SU-DHL-6 (cell line): ENCODE measurements around the gene IKZF5.
A peak's percentile ranks its signal among the peaks of the same experiment; 100 is the strongest.

Source experiments
- H2AFZ ChIP-seq: fragments of 200-600 bp; sonication (generic); 2 replicates; pipeline ENCODE4 v1.6.1; 2014; ENCODE audit warnings: low read depth, mild to moderate bottlenecking, moderate library complexity, mixed read lengths, antibody characterized with exemption, low read length; ENCODE audit not compliant: severe bottlenecking
- H3F3A ChIP-seq: fragments of 200-600 bp; shearing (Covaris generic); 2 replicates; pipeline ENCODE4 v1.6.0; 2016; ENCODE audit warnings: antibody characterized with exemption, mild to moderate bottlenecking; ENCODE audit not compliant: insufficient read depth
- H3K27ac ChIP-seq: fragments of 200-600 bp; sonication (generic); 2 replicates; pipeline ENCODE4 v1.5.1; 2016; ENCODE audit warnings: low read depth, mild to moderate bottlenecking, low read length, moderate library complexity, mixed read lengths
- H3K27me3 ChIP-seq: fragments of 200-600 bp; sonication (generic), shearing (Covaris generic); 2 replicates; pipeline ENCODE4 v1.6.0; 2014; ENCODE audit warnings: mild to moderate bottlenecking, low read length
- H3K36me3 ChIP-seq: fragments of 200-600 bp; sonication (generic); 2 replicates; pipeline ENCODE4 v1.6.1; 2014; ENCODE audit warnings: mild to moderate bottlenecking, low read length, mixed read lengths
- H3K4me2 ChIP-seq: fragments of 300-600, 200-600 bp; shearing (Covaris generic), sonication (generic); 2 replicates; pipeline ENCODE4 v1.6.0; 2014; ENCODE audit warnings: low read length, low read depth, mild to moderate bottlenecking; ENCODE audit not compliant: poor library complexity, severe bottlenecking
- H3K4me3 ChIP-seq: fragments of 200-600 bp; sonication (generic); 2 replicates; pipeline ENCODE4 v1.5.1; 2014; ENCODE audit warnings: antibody characterized with exemption, low read length, mild to moderate bottlenecking, mixed read lengths; ENCODE audit not compliant: insufficient read depth, poor library complexity, severe bottlenecking
- H3K79me2 ChIP-seq: fragments of 200-600 bp; sonication (generic); 2 replicates; pipeline ENCODE4 v1.6.1; 2014; ENCODE audit warnings: mild to moderate bottlenecking, low read length, moderate library complexity; ENCODE audit not compliant: insufficient read depth
- H3K9ac ChIP-seq: fragments of 200-600 bp; sonication (generic); 2 replicates; pipeline ENCODE4 v1.7.0; 2014; ENCODE audit warnings: mild to moderate bottlenecking, low read length
- H3K9me2 ChIP-seq: fragments of 200-600 bp; sonication (generic); replicated peaks from 2 replicates; pipeline ENCODE4 v1.6.1; 2014; ENCODE audit warnings: low read length; ENCODE audit not compliant: insufficient read depth
- H3K9me3 ChIP-seq: fragments of 200-600 bp; sonication (generic); 2 replicates; pipeline ENCODE4 v1.6.1; 2014; ENCODE audit warnings: low read length, mixed read lengths; ENCODE audit not compliant: insufficient read depth
- H4K20me1 ChIP-seq: fragments of 200-600 bp; sonication (generic); 2 replicates; pipeline ENCODE4 v1.6.1; 2014; ENCODE audit warnings: low read depth, mild to moderate bottlenecking, antibody characterized with exemption, low read length, moderate library complexity, mixed read lengths
- CTCF ChIP-seq: fragments of 200-600 bp; sonication (generic); IDR thresholded peaks from one replicate; pipeline ENCODE4 v1.5.1; 2017; ENCODE audit warnings: antibody characterized with exemption, mild to moderate bottlenecking, low read length, moderate library complexity; ENCODE audit not compliant: insufficient read depth, poor library complexity, severe bottlenecking
- EZH2phosphoT487 ChIP-seq: fragments of 200-600 bp; sonication (generic), shearing (Covaris generic); conservative IDR thresholded peaks from 2 replicates; pipeline ENCODE4 v1.6.1; 2018; ENCODE audit warnings: mild to moderate bottlenecking, antibody characterized with exemption, low read length, moderate library complexity, mixed read lengths

Gene IKZF5

DNA sequence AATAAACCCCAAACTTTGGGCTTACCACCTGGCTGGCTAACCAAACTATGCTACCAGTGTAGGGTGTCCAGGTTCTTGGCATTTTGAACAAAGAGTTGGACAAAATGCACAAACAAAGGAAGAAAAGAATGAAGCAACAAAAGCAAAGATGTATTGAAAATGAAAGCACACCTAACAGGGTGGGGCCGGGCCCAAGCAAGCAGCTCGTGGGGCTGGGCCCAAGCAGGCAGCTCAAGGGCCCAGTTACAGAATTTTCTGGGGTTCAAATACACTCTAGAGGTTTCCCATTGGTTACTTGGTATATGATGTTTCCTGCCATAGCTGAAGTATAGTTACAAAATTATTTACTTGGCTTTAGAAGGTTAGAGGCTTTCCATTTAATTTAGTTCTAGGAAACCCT lies 15.9 kb upstream of the IKZF5 start:
- no peaks in the 10 kb centered on the region for H4K20me1 ChIP-seq
- no peaks in the 10 kb centered on the region for H3K9me2 ChIP-seq
- H3K36me3 ChIP-seq: no peaks in the 10 kb centered on the region
- H3K9me3 ChIP-seq: no peaks in the 10 kb centered on the region
- H3K27ac ChIP-seq: no peak overlapping the region
- TF ChIP-seq CTCF (no peak), EZH2phosphoT487 (no peak)
- no peak overlapping the region for H3K4me3 ChIP-seq
- H3F3A ChIP-seq: no peaks in the 10 kb centered on the region
- H3K79me2 ChIP-seq: no peaks in the 10 kb centered on the region
- H3K4me2 ChIP-seq: no peak overlapping the region
- H2AFZ ChIP-seq: no peak overlapping the region
- H3K9ac ChIP-seq: no peak overlapping the region
- no peaks in the 10 kb centered on the region for H3K27me3 ChIP-seq

- no peak overlapping the region for H3K4me2 ChIP-seq
- no peak overlapping the region for H2AFZ ChIP-seq
- no peak overlapping the region for H3K27ac ChIP-seq
- H3K4me3 ChIP-seq: no peak overlapping the region
- no peak for TF ChIP-seq EZH2phosphoT487
- TF ChIP-seq CTCF: peak; percentile 44
- H3K79me2 ChIP-seq: no peaks in the 10 kb centered on the region
- H3K27me3 ChIP-seq: no peaks in the 10 kb centered on the region
- no peaks in the 10 kb centered on the region for H3K9me3 ChIP-seq
- H3F3A ChIP-seq: no peaks in the 10 kb centered on the region
- H3K9ac ChIP-seq: no peak overlapping the region
- no peaks in the 10 kb centered on the region for H3K36me3 ChIP-seq
- H3K9me2 ChIP-seq: no peaks in the 10 kb centered on the region
- no peaks in the 10 kb centered on the region for H4K20me1 ChIP-seq
Observed at GRCh38 chr10:123021517-123021916, 12.9 kb upstream of the IKZF5 start.

DNA sequence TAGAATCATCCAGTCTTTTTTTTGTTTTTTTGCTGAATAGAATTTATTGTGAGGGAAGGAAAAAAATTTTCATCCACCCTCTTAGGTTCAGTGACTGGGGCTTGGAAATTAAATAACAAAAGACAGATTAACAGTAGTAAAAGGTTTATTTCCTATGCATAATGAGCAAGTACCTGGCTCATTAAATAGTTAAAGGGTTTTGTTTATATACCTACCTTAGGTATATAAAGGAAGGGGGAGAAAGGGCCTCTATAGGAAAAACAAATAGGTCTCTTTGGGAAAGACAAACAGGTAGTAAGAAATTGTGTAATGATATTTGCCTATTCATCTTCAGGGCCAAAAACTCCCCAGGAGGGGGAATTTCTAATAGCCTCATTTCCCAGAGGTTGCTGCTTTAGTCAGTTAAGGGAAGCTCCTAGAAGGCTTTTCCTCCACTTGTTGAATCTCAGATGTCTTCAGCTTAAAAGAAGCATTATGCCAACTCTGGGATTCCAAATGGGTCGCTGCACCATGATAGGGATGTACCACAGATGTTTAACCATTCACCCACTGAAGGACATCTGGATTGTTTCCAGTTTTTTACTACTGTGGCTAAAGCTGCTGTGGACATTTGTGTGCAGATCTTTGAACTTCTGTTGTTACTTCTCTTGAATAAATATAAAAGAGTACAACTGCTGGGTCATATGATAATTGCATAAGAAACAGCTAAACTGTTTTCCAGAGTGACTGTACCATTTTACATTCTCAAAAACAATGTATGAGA lies 11.5 kb upstream of the IKZF5 start:
- no peaks in the 10 kb centered on the region for H3K36me3 ChIP-seq
- no peak overlapping the region for H3K4me3 ChIP-seq
- H3K9me2 ChIP-seq: no peaks in the 10 kb centered on the region
- H3K79me2 ChIP-seq: no peaks in the 10 kb centered on the region
- no peak overlapping the region for H3K4me2 ChIP-seq
- no peaks in the 10 kb centered on the region for H3K27me3 ChIP-seq
- no peaks in the 10 kb centered on the region for H3K9me3 ChIP-seq
- no peak overlapping the region for H2AFZ ChIP-seq
- TF ChIP-seq CTCF: no peak
- TF ChIP-seq EZH2phosphoT487: no peak
- H3K27ac ChIP-seq: no peak overlapping the region
- H3K9ac ChIP-seq: no peak overlapping the region
- H4K20me1 ChIP-seq: no peaks in the 10 kb centered on the region
- no peaks in the 10 kb centered on the region for H3F3A ChIP-seq
